ENCODE measurements around the gene ACTR3C. TPM values are rescaled to one million over a fixed set of nuclear protein-coding genes. Genes with fewer than 3 reads are reported as not detected.

ACTR3C gene
- total and polyA plus RNA-seq, 2 experiments from 2014 or later = 1.5 to 3.5 TPM

- ATAC-seq (peak; percentile 7), DNase-seq (ENCODE audit: low spot score) (no peak)
- peaks cover 49% of the 10 kb centered on the region for H3K4me1 ChIP-seq (ENCODE audit: insufficient read depth)
- no peaks in the 10 kb centered on the region for H3K27me3 ChIP-seq (ENCODE audit: insufficient read depth)
- no peak overlapping the region for H3K27ac ChIP-seq (ENCODE audit: low read depth)
- TF ChIP-seq EZH2 (IDR thresholded peaks at IDR 0.05; ENCODE audit: low read depth, unreplicated experiment) = no peak
- TF ChIP-seq CTCF (conservative IDR thresholded peaks at IDR 0.05; ENCODE audit: low read depth in 2 of 2) = peak in 1 of 2 experiments; percentile 1; a peak in 1 of 4 replicates
- H3F3A ChIP-seq (replicated peaks; ENCODE audit: low read depth) = peaks cover 33% of the 10 kb centered on the region
- peaks cover 33% of the 10 kb centered on the region for H3K27me3 Mint-ChIP-seq (ENCODE audit: insufficient read depth, low read depth, poor library complexity)
- H3K4me3 Mint-ChIP-seq = no peak overlapping the region; the same call in 2 of the 3 replicates
- peaks cover 58% of the 10 kb centered on the region for H3K36me3 Mint-ChIP-seq (ENCODE audit: low read depth)
- peaks cover 5% of the 10 kb centered on the region for H4K20me1 ChIP-seq (replicated peaks; ENCODE audit: insufficient read depth)
- no peak overlapping the region for H2AFZ ChIP-seq
- H3K4me1 Mint-ChIP-seq = peaks cover 67% of the 10 kb centered on the region
- H3K9me3 Mint-ChIP-seq = no peaks in the 10 kb centered on the region
- 0 out of 2 replicates have a peak, but pooled peaks cover 3% of the 10 kb centered on the region for H3K36me3 ChIP-seq (ENCODE audit: insufficient read depth)
- no peak overlapping the region for H3K4me2 ChIP-seq
- peak overlapping the region; percentile 80 for H3K27ac Mint-ChIP-seq
- H3K79me2 ChIP-seq (replicated peaks; ENCODE audit: insufficient read depth) = peaks cover 42% of the 10 kb centered on the region
- H3K4me3 ChIP-seq = no peak overlapping the region
- H3K9me2 ChIP-seq (ENCODE audit: insufficient read depth) = no peaks in the 10 kb centered on the region
Observed at GRCh38 chr7:150372271-150373048, 49.1 kb upstream of the ACTR3C start.

- H3K4me1 Mint-ChIP-seq = peaks cover 63% of the 10 kb centered on the region
- no peak overlapping the region for H2AFZ ChIP-seq
- peaks cover 46% of the 10 kb centered on the region for H3K79me2 ChIP-seq (replicated peaks; ENCODE audit: insufficient read depth)
- no peaks in the 10 kb centered on the region for H3K27me3 ChIP-seq (ENCODE audit: insufficient read depth)
- H3K4me2 ChIP-seq = no peak overlapping the region
- H3K4me3 ChIP-seq = no peak overlapping the region
- no peak overlapping the region for H3K4me3 Mint-ChIP-seq
- ATAC-seq (peak; percentile 0; the same call in 2 of the 3 replicates), DNase-seq (ENCODE audit: low spot score) (no peak)
- peaks cover 58% of the 10 kb centered on the region for H3K36me3 Mint-ChIP-seq (ENCODE audit: low read depth)
- H3K36me3 ChIP-seq (ENCODE audit: insufficient read depth) = 0 out of 2 replicates have a peak, but pooled peaks cover 3% of the 10 kb centered on the region
- TF ChIP-seq NANOG (IDR thresholded peaks at IDR 0.05; ENCODE audit: borderline replicate concordance) = no peak
- no peak for TF ChIP-seq STAT1 (IDR thresholded peaks at IDR 0.05; ENCODE audit: unreplicated experiment)
- H3K27ac Mint-ChIP-seq = no peak overlapping the region
- H3K9me2 ChIP-seq (ENCODE audit: insufficient read depth) = no peaks in the 10 kb centered on the region
- H3F3A ChIP-seq (replicated peaks; ENCODE audit: low read depth) = peaks cover 28% of the 10 kb centered on the region
- peaks cover 5% of the 10 kb centered on the region for H4K20me1 ChIP-seq (replicated peaks; ENCODE audit: insufficient read depth)
- H3K9me3 Mint-ChIP-seq = no peaks in the 10 kb centered on the region
- peaks cover 48% of the 10 kb centered on the region for H3K4me1 ChIP-seq (ENCODE audit: insufficient read depth)
- H3K27me3 Mint-ChIP-seq (ENCODE audit: insufficient read depth, low read depth, poor library complexity) = peaks cover 33% of the 10 kb centered on the region
- H3K27ac ChIP-seq (ENCODE audit: low read depth) = no peak overlapping the region
Observed at GRCh38 chr7:150371996-150372270, 48.6 kb upstream of the ACTR3C start.

GRCh38 chr7:150371131-150371995, 48.0 kb upstream of the ACTR3C start:
- ATAC-seq (no peak), DNase-seq (ENCODE audit: low spot score) (no peak)
- peak overlapping the region; percentile 100; the same call in 1 of the 2 replicates for H3K27ac Mint-ChIP-seq
- no peaks in the 10 kb centered on the region for H3K9me2 ChIP-seq (ENCODE audit: insufficient read depth)
- peak overlapping the region; percentile 96; the same call in 1 of the 2 replicates for H3K4me2 ChIP-seq
- peaks cover 30% of the 10 kb centered on the region for H3K27me3 Mint-ChIP-seq (ENCODE audit: insufficient read depth, low read depth, poor library complexity)
- H3K27me3 ChIP-seq (ENCODE audit: insufficient read depth) = no peaks in the 10 kb centered on the region
- H3K4me3 Mint-ChIP-seq = no peak overlapping the region
- peaks cover 26% of the 10 kb centered on the region for H3F3A ChIP-seq (replicated peaks; ENCODE audit: low read depth)
- peaks cover 47% of the 10 kb centered on the region for H3K79me2 ChIP-seq (replicated peaks; ENCODE audit: insufficient read depth)
- H3K4me1 Mint-ChIP-seq = peaks cover 58% of the 10 kb centered on the region
- H3K27ac ChIP-seq (ENCODE audit: low read depth) = peak overlapping the region; percentile 96
- H2AFZ ChIP-seq = no peak overlapping the region
- H3K9me3 Mint-ChIP-seq = no peaks in the 10 kb centered on the region
- H3K36me3 ChIP-seq (ENCODE audit: insufficient read depth) = 0 out of 2 replicates have a peak, but pooled peaks cover 3% of the 10 kb centered on the region
- H3K4me1 ChIP-seq (ENCODE audit: insufficient read depth) = peaks cover 46% of the 10 kb centered on the region
- H3K4me3 ChIP-seq = no peak overlapping the region
- H4K20me1 ChIP-seq (replicated peaks; ENCODE audit: insufficient read depth) = peaks cover 5% of the 10 kb centered on the region
- H3K36me3 Mint-ChIP-seq (ENCODE audit: low read depth) = peaks cover 58% of the 10 kb centered on the region
- TF ChIP-seq CREB1 (CRISPR knock-in tag; IDR thresholded peaks at IDR 0.05; ENCODE audit: low read depth) (no peak), CTCF (conservative IDR thresholded peaks at IDR 0.05; ENCODE audit: low read depth in 2 of 2) (no peak), ZNF114 (CRISPR knock-in tag; IDR thresholded peaks at IDR 0.05) (no peak), ZNF331 (CRISPR knock-in tag; IDR thresholded peaks at IDR 0.05; ENCODE audit: low read depth) (no peak), POLR2AphosphoS5 (IDR thresholded peaks at IDR 0.05; ENCODE audit: low read depth) (no peak), REST (IDR thresholded peaks at IDR 0.05; ENCODE audit: unreplicated experiment) (no peak)
